Stimulated activated naive CD8-positive, alpha-beta T cell treated with anti-CD3 and anti-CD28 coated beads, Interleukin-15, Interleukin-2, amounts not matched to agents 100 U/mL and 50 U/mL, for 24 hours (primary cell): ENCODE results near the gene RABL6.
"Not testable (repeated sequence)": the region's sequence is repeated elsewhere in the genome, so short reads cannot be mapped to it uniquely, and the experiment has no call there.

Source experiments
- ATAC-seq: fragments of 150-1000 bp; cut with Tn5 transposase; one replicate; pipeline ENCODE4 v1.10.0; 2021
- DNase-seq: peaks from one replicate; pipeline ENCODE4 v3.0.0; 2021

RABL6 gene, protein sequence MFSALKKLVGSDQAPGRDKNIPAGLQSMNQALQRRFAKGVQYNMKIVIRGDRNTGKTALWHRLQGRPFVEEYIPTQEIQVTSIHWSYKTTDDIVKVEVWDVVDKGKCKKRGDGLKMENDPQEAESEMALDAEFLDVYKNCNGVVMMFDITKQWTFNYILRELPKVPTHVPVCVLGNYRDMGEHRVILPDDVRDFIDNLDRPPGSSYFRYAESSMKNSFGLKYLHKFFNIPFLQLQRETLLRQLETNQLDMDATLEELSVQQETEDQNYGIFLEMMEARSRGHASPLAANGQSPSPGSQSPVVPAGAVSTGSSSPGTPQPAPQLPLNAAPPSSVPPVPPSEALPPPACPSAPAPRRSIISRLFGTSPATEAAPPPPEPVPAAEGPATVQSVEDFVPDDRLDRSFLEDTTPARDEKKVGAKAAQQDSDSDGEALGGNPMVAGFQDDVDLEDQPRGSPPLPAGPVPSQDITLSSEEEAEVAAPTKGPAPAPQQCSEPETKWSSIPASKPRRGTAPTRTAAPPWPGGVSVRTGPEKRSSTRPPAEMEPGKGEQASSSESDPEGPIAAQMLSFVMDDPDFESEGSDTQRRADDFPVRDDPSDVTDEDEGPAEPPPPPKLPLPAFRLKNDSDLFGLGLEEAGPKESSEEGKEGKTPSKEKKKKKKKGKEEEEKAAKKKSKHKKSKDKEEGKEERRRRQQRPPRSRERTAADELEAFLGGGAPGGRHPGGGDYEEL

DNA sequence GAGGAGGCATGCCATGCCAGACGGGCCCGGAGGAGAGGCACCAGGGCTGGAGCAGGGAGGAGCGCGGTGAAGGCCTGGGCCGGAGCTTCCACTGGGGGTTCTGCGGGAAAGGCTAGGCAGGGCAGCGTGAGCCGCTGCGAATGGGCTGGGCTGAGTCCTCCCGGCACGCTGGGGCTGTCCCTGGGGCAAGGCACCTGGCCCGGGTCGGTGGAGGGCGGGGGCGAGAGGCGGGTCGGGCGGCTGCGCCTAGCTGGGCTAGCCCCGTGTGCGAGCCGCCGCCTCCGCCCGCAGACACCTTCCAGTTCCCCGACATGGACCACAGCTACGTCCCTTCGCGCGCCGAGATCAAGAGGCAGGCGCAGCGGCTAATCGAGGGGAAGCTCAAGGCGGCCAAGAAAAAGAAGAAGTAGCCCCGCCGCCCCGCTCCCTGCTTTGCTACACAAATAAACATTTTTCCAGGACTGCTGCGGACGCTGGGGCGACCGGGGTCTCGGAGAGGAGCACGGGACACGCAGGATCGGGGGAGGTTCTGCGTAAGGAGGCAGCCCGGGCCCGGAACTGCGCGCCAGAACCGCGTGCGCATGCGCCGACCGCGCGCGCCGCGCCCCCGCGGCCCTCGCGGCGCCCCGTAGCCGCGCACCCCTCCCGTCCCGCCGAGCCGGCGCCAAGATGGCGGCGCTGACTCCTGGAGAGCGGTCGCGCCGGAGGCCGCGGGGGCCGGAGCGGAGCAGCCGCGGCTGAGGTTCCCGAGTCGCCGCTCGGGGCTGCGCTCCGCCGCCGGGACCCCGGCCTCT, at the start of gene RABL6:
Gene RABL6 (plus strand): TSS at position 668 of the 794 bp plus-strand sequence. CDS start 249 bp downstream, outside the sequence.
- DNase-seq (peak; percentile 86), ATAC-seq (peak; percentile 90)

DNA sequence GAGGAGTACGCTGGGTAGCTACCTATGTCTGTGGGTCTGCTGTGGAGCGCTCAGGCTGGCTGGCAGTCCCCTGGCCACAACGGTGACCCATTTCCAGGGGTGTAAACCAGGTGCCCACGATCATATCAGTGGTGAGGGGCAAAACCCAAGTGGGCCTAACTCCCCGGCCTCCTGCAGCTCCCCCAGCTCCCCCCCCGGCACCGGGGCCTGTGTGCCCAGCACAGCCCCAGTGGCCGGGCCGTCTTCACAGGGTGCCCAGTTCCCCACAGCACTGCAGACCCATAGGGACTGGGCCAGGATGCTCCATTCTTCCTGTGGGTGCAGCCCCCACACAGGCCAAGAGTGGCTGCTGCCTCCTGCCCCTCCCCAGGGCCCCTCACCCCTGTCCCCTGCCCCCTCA, 48.7 kb upstream of the RABL6 start:
- no peak for DNase-seq

DNA sequence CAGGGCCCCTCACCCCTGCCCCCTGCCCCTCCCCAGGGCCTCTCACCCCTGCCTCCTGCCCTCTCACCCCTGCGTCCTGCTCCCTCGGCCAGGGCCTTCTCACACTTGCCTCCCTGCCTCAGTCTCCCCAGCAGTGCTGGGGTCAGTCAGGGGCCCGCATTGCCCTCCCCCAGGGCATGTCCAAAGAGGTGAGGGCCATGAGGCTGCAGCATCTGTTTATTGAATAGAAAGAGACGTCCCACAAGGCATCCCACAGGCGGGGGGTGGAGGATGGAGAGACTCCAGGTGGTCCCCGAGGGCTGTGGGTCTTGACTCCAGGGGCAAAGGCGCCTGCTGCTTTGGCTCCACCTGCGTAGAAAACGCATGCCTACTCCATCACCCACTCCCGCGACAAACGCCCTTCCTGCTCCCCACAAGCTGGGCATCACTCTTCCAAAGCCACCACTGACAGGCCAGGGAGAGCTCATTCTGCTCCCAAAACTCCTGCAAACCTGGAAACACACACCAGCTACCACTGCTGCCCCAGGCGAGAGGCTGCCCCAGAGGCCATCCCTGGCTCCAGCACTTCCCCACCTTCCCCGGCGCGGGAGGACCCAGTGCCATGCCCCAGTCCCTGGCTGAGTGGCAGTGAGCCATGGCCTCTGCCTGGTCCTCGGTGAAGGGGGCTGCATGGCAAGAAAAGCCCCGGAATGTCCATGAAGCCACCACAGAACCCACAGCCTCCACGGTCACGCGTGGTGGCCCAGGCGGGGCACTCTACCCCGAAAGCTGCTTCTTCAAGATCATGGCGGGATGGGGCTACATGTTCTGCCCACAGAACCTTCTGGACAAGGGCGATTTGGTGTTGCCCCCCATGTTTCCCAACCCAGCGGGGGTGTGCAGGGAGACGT, 48.1 kb upstream of the RABL6 start:
- no peak for DNase-seq

More for the DNA sequence above, 48.7 kb upstream of the RABL6 start:
- ATAC-seq: no peak

DNA sequence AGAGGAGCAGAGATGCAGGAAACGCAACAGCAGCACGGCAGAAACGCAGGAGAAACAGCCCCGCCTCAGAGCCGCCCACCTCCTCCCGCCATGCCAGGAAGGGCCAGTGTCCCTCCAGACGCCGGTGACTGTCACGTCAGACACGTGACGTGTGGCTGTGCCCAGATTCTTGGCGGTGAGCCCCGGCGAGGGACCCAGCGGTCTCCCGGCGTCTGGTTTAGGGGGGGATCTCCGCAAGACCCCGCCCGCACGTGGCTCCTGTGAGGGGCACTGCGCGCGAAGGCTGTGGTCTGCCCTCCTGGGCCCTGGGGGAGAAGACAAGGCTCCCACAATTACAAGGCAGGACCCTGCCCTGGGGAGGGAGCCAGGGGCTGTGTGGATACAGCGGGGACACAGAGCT, 47.3 kb upstream of the RABL6 start:
- DNase-seq: no peak
- ATAC-seq: no peak

More for the DNA sequence above, 48.1 kb upstream of the RABL6 start:
- no peak for ATAC-seq

DNA sequence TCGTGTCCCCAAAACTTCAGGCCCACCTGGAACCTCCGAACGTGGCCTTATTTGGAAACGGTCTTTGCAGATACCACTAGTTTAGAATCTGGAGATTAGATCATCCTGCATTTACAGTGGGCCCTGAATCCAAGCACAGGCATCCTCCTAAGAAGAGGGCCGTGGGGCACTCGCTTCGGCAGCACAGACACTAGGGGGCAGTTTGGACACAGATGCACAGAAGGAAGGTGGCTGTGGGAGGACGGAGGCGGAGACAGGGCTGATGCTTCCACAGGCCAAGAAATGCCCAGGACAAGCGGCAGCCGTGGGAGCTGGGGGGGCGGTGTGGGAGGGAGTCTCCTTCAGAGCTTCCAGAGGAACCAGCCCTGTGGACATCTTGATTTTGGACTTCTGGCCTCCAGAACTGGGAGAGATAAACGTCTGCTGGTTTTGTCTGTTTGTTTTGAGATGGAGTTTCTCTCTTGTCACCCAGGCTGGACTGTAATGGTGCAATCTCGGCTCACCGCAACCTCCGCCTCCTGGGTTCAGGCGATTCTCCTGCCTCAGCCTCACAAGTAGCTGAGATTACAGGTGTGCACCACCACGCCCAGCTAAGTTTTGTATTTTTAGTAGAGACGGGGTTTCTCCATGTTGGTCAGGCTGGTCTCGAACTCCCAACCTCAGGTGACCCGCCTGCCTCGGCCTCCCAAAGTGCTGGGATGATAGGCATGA, 46.8 kb upstream of the RABL6 start:
- not testable (repeated sequence) for ATAC-seq
- peak; percentile 47 for DNase-seq

DNA sequence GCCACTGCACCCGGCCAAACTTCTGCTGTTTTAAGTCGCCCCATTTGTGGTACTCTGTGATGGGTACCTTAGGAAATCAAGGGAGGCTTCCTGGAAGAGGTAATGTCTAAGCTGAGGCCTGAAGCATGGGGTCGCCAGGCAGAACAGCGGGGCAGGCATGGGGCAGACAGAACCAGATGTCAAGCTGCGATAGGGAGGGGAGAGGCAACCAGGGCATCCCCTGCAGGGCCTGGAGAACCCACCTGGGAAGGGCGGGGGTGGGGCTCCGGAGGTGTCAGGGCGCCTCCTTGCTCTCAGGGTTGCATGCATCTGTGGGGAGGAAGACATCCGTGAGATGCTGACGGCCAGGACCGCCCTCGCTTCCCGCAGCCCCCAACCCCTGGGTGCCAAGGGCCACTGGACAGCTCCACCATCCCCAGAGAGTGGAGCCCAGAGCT, 46.2 kb upstream of the RABL6 start:
- no peak for ATAC-seq
- no peak for DNase-seq

DNA sequence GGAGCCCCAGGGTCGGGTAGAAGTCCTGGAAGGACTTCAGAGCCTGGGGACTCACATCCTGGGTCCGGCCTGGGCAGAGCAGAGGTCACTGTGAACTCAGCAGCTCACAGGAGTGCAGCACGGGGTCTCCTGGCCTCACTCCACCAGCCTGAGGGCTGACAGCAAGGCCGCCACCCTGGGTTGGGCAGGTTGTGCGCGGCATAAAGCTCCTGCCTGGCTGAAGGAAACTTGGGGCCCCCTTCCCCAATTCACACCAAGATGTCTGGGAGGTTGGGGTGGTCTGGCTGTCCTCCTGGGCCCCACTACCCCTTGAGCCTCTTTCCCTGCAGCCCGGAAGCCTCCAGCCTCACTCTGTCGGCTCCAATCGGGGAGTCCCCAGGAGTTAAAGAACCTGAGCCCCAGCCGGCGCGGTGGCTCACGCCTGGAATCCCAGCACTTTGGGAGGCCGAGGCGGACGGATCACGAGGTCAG, 45.5 kb upstream of the RABL6 start:
- ATAC-seq (no peak), DNase-seq (no peak)

DNA sequence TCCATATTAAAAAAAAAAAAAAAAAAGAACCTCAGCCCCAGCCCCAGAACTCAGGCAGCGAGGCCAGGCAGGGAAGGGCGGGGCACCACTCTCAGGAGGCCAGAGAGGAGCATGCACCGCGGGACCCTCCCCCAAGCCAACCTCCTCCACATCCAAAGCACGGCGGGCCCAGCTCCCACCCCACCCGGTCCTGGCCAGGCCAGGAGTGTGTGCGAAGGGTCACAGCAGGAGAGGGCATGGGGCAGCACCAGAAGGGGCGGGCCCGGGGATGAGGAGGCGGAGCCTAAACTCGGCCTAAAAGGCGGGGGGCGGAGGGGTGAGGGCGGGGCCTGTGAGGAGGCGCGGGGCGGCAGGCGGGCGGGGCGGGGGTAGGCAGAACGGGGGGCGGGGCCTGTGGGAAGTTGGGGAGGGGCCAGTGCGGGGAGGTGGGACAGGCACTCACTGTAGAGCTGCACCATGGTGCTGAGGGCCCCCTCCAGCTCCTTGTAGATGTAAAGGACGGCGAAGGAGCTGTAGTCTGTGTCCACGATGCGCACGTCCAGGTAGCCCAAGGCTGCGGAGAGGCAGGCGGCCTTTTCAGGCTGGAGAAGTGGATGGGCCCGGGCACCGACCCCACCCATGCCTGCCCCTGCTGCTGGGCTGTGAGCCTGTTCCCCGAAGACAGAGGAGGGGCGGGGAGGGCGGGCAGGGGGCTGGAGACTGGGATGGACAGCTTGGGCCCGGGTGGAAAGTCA, 44.7 kb upstream of the RABL6 start:
- ATAC-seq (no peak), DNase-seq (peak; percentile 75)

DNA sequence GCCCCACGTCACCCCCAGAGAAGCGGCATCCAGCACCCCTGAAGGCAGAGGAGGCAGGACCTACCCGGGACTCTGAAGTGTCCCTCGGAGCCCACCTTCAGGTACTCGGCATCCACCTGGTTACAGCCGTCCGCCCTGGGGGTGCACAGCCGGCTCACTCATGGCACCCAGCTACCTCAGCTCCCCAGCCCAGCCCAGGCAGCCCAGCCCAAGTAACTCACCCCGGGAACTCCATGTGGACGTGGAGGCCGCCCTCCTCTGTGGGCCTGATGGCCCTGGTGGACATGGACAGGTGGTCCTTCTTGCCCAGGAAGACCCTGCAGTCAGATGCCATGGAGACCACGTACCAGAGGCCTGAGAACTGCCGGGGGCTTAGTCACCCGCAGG, 44.1 kb upstream of the RABL6 start:
- DNase-seq: no peak
- ATAC-seq: no peak

DNA sequence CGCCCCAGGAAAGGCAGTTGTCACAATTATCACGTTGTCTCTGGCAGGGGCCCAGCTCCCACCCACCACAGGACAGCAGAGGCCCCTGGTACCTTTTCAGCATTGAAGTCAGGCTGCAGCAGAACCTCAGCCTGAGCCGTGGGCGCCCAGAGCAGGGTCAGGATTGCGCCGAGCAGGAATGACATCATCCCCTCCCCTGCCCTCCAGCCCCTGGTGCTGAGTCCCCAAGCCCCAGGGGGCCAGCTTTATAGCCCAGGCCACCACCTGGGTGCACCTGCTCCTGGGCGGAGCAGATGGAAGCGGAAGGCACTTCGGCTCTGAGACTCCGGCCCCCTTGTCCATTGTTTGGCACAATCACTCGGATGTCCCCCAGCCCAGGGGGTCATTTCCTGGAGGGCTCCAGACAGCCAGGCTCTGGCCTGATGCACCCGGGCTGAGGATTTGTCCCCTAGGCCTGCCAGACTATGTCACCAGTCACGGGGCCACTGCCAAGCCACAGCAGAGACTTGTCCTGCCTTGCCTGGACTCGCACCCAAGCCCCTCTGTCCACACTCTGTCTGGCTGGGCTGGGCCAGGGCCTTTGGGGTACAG, 43.4 kb upstream of the RABL6 start, which contains the start of gene LCN15:
Gene LCN15 (minus strand): TSS at position 218 of the 591 bp plus-strand sequence. CDS start 30 bp downstream, at position 188.
- ATAC-seq (no peak), DNase-seq (no peak)

DNA sequence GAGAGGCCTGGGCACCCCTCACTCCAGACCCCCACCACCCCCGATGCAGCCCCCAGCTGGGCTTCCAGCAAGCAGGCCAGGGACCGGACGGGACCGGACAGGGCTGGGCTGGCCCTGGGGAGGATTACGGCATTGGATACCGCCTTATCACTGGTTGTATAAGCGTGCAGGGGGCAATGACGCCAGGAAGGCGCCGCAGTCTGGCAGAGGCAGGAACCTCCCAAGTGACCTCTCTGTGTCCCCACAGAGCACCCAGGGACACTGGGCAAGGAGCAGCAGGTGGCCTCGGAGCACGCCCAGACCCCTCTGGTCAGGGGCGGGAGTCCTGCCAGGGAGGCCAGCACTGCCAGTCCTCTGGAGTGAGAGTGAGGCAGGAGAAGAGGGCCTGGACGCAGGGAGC, 42.7 kb upstream of the RABL6 start:
- DNase-seq: no peak
- ATAC-seq: no peak

DNA sequence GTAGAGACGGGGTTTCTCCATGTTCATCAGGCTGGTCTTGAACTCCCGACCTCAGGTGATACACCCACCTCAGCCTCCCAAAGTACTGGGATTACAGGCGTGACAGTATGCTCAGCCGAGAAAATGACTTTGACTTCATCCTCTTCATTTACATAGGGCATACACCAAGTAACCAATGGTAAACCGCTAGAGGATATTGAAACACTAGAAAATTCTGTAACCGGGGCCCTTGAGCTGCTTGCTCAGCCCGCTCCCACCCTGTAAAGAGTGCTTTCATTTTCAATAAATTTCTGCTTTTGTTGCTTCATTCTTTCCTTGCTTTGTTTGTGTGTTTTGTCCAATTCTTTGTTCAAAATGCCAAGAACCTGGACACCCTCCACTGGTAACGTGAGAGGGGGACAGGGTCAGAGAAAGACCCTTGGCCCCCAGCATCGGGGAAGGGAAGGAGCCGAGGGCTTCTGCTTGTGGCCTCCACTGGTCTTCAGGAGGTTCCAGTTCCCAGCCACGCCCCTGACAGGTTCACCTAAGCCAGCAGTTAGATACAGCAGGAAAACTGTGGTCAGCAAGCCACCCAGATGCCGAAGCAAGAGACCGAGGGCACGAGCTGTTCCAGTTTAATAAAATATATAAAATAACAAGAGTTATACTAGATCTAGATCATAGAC, 41.9 kb upstream of the RABL6 start:
- DNase-seq, ATAC-seq: not testable (repeated sequence)

DNA sequence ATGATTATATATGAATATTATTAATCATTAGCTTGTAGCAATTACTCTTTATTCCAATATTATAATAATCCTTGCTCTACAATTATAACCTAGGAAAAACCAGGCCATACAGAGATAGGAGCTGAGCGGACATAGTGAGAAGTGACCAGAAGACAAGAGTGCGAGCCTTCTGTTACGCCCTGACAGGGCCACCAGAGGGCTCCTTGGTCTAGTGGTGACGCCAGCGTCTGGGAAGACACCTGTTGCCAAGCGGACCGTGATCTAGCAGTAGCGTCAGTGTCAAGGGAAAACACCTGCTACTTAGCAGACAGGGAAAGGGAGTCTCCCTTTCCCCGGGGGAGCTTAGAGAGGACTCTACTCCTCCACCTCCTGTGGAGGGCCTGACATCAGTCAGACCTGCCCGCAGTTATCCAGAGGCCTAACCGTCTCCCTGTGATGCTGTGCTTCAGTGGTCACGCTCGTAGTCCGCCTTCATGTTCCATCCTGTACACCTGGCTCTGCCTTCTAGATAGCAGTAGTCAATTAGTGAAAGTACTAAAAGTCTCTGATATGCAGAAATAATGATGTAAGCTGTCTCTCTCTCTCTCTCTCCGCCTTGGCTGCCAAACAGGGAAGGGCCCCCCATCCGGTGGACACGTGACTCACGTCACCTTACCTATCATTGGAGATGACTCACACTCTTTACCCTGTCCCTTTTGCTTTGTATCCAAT, 41.2 kb upstream of the RABL6 start:
- DNase-seq (peak; percentile 68), ATAC-seq (peak; percentile 37)

DNA sequence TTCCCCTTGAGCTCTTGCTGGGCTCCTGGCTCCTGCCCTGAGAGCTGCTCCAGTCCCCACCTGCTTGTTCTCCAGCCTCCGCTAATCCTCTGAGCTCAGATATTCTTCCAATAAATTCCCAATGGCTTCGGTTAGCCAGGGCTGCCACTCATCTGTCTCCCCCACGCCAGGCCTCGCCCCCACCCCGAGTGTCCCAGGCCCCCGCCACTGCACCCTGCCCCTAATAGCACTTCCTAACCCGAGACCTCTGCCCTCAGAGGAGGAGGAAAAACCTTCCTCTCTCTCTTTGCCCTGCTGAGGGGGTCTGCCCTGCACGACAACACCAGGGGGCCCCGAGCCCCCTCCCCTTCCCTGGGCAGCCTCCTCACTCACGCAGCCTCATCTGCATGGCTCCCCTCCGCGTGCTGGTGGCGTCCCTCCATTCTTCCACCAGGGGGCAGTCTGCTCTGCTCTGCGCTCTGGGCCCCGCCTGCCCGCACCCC, 38.0 kb upstream of the RABL6 start:
- DNase-seq (peak; percentile 73), ATAC-seq (no peak)

DNA sequence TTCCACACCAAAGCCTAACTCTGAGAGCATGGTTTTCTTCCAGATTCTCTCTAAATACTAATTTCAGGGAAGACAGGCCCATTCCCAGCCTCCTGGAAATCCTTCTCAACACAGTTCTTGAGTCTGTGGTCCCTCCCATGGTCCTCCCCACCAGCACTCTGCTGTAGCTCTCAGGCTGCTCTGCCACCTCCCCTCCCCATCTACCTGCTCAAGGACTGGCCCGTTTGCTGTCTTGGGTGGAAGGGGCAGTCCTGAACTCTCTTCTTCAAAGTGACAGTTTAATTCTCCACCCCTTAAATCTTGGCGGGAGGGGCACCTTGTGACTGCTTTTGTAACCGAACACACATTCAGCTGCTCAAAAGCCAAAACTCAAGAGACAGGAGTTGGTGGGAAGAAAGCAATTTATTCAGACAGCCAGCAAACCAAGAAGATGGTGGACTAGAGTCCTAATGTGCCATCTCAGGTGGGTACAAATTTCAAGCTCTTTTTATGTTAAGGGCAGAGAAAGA, 35.8 kb upstream of the RABL6 start:
- DNase-seq: no peak

DNA sequence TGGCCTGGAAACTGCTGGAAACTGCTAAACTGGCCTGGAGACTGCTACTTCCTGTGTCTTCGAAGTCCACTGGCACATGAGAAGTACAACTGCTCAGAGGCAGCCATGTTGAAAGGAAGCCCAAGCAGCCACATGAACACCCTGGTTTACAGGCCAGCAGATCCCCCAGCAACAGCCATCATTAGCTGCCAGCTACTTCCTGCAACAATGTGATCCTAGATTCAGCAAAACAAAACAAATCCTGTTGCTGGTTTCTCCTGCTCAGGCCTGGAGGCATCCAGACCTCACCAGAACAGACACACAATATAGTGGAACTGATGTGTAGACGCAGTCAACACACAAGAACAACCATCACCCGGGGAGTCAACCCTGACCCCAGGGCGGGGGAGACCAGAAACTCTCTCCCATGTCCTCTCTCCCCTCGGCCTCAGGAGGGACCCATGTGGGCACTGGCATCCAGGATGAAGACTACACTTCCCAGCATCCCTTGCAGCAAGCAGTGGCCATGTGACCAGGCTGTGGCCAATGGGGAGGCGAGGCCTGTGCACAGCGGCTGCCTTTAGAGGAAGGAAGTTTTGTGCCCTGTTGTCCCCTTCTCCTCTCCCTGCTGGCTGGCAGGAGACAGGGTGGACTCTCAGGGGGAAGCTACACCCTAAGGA, 34.2 kb upstream of the RABL6 start:
- ATAC-seq (no peak), DNase-seq (peak; percentile 34)

More for the DNA sequence above, 35.8 kb upstream of the RABL6 start:
- no peak for ATAC-seq

DNA sequence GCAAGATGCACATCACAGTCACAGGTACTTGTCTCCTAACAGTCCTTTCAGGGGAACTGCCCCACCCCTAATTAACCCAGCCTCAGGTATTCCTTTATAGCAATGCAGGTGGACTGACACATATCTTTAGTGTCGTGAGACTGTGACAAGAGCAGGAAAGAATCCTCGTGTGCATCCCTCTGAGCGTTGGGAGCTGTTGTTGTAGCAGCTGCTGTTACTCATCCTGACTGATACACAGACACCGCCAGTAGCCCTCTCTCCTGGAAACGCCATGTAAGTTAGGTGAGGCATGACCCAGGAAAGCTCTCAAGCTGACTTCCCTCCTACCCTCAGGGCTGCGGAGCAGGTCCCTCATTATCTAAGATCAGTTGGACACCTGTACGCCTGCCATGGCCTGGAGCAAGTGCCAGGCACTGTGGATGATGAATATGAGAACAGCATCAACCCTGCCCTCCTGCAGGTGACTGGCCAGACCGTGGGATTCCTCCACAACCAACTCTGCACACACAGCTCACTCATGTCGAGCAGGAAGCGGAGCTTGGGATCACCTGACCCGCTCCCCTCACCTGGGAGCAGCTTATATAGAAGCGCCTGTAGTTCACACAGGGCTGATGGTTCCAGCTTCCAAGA, 33.2 kb upstream of the RABL6 start:
- ATAC-seq (no peak), DNase-seq (no peak)
